B cell (primary cell): ENCODE results near the gene ARL9.

ENCODE experiments used
- CTCF ChIP-seq: fragments of 200-600 bp; IDR thresholded peaks from one replicate; pipeline ENCODE4 v1.8.0; 2022; ENCODE audit warnings: antibody characterized with exemption, mild to moderate bottlenecking
- EZH2 ChIP-seq: IDR thresholded peaks from 2 replicates; pipeline ENCODE4 v1.6.1; 2012; ENCODE audit warnings: borderline replicate concordance, low read depth, mild to moderate bottlenecking, moderate library complexity, low read length; ENCODE audit not compliant: insufficient read depth, poor library complexity, severe bottlenecking

- TF ChIP-seq CTCF (no peak), EZH2 (no peak)
Measured at GRCh38 chr4:56466910-56467283, 38.7 kb upstream of the ARL9 start.
